Renal cortex interstitium (tissue), 11 donors: ENCODE results near the gene TMEM95. TPM values are rescaled to one million over a fixed set of nuclear protein-coding genes. Genes with fewer than 3 reads are reported as not detected.
"Not testable (repeated sequence)": the region's sequence is repeated elsewhere in the genome, so short reads cannot be mapped to it uniquely, and the experiment has no call there.

Source experiments
- DNase-seq, 11 donors: peaks; one replicate each; pipeline ENCODE4 v3.0.0-alpha.2; 2013; ENCODE audit warnings: low read depth in 9 of 11, low spot score in 4 of 11; ENCODE audit errors: extremely low read depth in 1 of 11
- polyA plus RNA-seq, 3 donors: library from polyadenylated mRNA; unstranded; fragments of 120-200 nt; gene quantifications; one replicate each; pipeline ENCODE4 v1.2.1, GENCODE V29; 2013; ENCODE audit not compliant: insufficient read length in 3 of 3

Gene TMEM95
- polyA plus RNA-seq, 3 donors = not detected

DNA sequence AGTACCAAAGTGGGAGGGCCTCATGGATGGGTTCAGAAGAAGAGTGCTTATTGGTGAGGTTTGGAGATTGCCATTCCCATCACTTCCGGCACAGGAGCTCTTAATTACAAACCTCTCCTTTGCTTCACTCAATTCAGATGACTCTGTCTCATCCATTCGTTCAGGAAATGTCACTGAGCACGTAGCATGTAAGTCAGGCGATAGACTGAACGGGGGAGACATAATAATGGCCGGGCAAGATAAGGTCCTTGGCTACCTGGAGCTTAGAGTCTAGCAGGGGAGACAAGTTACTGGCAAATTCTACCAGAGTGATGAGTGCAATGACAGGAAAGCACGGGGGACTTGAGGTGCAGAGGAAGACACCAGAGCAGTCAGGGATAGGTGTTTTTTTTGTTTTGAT is 11.0 kb downstream of the TMEM95 start:
- DNase-seq = not testable (repeated sequence)

GRCh38 chr17:7367083-7367482 is 12.1 kb downstream of the TMEM95 start:
- DNase-seq = no peak

DNA sequence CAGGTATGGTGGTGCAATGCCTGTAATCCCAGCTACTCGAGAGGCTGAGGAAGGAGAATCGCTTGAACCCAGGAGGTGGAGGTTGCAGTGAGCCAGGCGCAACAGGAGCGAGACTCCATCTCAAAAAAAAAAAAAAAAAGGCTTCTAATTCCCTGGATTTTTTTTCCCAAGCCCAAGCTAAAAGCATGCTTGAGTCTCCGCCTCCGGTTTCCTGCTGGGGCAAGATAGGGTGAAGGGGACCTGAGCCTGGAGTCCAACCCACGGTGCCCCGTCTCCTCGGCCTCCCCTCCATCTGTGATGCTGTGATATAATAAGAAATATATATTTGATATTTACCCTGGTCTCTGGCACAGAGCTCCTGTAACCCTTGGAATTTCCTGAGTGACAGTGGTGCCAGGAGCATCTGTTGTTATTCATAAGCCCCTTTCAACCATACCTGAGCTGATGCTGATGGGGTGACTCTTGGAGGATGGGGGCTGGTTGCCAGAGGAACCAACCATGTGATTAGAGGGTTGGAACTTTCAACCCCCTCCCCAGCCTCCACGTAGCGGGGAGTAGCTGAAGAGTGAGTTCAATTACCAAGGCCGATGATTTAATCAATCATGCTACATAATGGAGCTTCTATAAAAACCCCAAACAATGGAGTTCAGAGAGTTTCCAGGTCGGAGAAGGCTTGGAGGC is 13.1 kb downstream of the TMEM95 start:
- no peak for DNase-seq

DNA sequence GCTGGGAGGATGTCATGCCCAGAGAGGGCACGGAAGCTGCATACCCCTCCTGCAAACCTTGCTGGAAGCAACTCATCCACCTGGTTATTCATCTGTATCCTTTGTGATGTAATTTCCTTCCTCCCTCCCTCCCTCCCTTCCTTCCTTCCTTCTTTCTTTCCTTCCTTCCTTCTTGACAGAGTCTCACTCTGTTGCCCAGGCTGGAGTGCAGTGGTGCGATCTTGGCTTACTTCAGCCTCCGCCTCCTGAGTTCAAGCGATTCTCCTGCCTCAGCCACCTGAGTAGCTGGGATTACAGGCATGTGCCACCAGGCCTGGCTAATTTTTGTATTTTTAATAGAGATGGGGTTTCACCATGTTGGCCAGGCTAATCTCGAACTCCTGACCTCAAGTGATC is 13.6 kb downstream of the TMEM95 start:
- DNase-seq = not testable (repeated sequence)

DNA sequence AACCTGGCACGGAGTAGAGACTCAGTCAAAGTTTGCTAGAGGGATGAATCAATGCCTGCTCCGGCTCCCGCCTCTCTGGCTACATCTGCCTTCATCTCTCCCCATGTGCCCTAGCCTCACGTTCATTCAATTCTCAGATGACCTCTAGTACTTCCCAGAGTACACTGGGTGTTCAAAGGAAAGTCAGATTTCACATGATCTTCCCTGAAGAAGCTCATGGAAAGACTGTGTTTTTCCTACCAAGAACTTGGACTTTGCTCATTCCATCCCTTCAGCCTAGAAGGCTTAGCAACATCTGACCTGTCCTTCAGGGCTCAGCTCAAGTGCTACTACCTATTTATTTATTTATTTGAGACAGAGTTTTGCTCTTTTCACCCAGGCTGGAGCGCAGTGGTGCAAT is 14.9 kb downstream of the TMEM95 start:
- no peak for DNase-seq

DNA sequence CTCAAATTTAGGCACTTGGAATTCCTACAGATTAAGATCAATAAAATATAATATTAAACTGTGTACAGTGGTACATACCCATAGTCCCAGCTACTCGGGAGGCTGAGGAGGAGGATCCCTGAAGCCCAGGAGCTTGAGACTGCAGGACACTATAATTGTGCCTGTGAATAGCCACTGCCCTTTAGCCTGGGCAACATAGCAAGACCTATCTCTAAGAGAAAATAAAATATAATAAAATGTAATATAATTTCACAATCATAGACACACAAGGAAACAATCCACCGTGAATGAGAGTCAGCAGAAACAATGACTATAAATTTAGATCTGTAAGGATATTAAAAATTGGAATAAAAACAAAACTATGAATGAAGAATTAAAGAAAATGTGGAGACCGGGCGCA is 15.9 kb downstream of the TMEM95 start:
- no peak for DNase-seq

DNA sequence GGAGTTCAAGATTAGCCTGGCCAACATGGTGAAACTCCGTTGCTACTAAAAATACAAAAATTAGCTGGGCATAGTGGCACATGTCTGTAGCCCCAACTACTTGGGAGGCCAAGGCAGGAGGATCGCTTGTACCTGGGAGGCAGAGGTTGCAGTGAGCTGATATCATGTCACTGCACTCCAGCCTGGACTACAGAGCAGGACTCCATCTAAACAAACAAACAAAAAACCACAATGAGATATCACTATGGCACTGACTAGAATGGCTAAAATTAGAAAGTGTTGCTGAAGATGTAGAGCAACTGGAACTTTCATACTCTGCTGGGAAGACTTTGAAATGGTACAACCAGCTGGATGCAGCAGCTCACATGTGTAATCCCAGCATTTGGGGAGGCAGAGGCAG is 19.4 kb downstream of the TMEM95 start:
- DNase-seq = no peak

GRCh38 chr17:7379134-7379533 is 24.2 kb downstream of the TMEM95 start:
- no peak for DNase-seq

GRCh38 chr17:7380321-7380720 is 25.4 kb downstream of the TMEM95 start:
- DNase-seq = no peak

DNA sequence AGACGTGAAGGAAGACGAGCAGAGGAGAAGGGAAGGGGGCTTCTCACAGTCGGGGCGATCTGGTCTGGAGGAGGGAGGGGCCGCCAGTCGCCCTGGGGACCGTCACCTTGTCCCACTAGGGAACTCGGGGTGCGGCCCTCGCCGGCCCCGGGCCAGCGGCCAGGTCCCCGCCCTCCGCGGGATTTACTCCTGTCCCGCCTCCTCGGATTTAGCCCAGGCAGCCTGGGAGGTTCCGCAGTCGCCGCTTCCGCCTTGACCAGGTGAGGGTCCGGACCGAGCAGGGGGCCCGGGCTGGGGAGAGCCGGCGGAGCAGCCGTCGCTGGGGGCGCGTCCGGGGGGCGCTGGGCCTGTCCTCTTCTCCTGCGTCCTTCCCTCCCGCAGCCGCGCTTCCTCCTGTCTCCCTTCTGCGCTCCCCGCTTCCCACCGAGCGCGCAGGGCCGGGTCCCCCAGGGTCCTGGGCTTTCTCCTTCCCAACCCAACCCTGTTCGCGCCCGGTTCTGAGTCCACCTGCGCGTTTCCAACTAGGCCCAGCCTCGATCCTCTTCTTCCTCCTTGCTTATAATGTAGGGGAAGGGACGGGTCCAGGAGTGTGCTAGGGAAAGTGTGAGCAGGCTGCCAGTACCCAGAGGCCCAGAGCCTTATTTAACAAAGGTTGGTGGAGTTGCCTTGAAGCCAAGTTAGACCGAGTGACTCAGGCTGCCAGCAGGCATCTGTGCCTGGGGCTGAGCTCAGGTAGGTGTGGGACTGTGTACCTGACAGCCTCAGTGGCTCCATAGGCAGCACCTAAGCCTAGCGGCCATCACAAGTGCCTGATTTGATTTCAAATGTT is 26.1 kb downstream of the TMEM95 start, which contains the start of gene TNK1:
TNK1 (plus strand) TSS at position 235 of the 829 bp plus-strand sequence. CDS start 1,838 bp downstream, outside the sequence.
- DNase-seq = no peak

DNA sequence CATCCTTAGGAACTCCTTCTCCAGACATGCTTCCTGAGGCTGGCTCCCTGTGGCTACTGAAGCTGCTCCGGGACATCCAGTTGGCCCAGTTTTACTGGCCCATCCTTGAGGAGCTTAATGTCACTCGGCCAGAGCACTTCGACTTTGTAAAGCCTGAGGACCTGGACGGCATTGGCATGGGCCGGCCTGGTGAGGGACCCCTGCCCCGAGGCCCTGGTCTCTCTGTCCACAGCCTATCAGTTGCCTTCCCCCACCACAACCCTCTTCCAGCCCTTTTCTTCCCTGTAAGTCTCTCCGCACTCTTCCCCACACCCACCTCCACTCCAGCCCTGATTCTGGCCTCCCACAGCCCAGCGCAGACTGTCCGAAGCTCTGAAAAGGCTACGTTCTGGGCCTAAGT is 27.9 kb downstream of the TMEM95 start:
- DNase-seq = no peak

GRCh38 chr17:7383371-7383741 is 28.4 kb downstream of the TMEM95 start:
- no peak for DNase-seq

- peak in 2 of 11 donors; percentile 64 to 65 for DNase-seq
These were observed 29.0 kb downstream of the TMEM95 start for GRCh38 chr17:7383742-7384488.

DNA sequence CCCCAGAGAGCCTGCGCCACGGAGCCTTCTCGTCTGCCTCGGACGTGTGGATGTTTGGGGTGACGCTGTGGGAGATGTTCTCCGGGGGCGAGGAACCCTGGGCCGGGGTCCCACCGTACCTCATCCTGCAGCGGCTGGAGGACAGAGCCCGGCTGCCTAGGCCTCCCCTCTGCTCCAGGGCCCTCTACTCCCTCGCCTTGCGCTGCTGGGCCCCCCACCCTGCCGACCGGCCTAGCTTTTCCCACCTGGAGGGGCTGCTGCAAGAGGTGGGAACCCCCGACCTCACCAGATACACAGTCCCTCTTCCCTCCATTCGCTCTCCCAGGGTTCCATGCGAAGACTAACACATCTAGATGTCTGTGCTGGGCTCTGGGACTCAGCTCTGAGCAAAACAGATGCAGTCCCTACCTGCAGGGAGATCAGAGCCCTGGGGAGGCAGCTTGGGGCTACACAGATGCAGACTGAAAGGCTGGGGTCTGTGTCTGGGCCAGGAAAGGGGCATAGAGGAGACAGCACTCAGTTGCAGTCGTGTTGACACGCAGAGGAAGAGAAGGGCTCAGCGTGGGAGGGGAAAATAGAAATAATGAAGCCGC is 29.6 kb downstream of the TMEM95 start:
- no peak for DNase-seq

GRCh38 chr17:7388856-7389255 is 33.9 kb downstream of the TMEM95 start:
- DNase-seq = no peak

- no peak for DNase-seq
These were observed 35.3 kb downstream of the TMEM95 start for GRCh38 chr17:7389924-7390910.

DNA sequence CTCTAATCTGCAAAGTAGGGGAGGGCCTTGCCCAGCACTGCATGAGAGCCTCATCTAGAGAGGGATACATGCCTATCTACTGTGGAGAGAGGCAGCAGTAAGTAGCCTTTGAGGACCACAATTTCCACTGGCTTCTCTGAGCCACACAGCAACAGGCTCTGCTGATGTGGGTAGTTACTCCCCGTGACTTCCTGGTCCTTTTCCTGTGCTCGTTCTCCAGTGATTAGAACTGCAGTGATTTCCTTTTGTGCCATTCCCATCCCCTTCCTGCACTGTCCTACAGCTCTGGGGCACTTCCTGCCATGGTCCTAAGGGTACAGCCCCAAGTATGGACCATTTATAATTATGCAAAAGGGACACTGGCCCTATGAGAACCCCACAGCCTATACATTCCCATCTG is 36.4 kb downstream of the TMEM95 start:
- DNase-seq = no peak
